Activated CD4-positive, alpha-beta T cell treated with anti-CD3 and anti-CD28 coated beads for 1 hour (primary cell): Measurements from ENCODE around the gene PTH1R.
A peak's percentile ranks its signal among the peaks of the same experiment; 100 is the strongest.

Experiments
- DNase-seq: peaks from one replicate; pipeline ENCODE4 v3.0.0-alpha.2; 2020

The PTH1R gene

GRCh38 chr3:46934072-46934471, 56.6 kb downstream of the PTH1R start:
- DNase-seq: no peak

GRCh38 chr3:46934498-46935167, 57.1 kb downstream of the PTH1R start:
- no peak for DNase-seq

- DNase-seq: no peak
Observed at GRCh38 chr3:46935168-46935858, 57.8 kb downstream of the PTH1R start.

DNA sequence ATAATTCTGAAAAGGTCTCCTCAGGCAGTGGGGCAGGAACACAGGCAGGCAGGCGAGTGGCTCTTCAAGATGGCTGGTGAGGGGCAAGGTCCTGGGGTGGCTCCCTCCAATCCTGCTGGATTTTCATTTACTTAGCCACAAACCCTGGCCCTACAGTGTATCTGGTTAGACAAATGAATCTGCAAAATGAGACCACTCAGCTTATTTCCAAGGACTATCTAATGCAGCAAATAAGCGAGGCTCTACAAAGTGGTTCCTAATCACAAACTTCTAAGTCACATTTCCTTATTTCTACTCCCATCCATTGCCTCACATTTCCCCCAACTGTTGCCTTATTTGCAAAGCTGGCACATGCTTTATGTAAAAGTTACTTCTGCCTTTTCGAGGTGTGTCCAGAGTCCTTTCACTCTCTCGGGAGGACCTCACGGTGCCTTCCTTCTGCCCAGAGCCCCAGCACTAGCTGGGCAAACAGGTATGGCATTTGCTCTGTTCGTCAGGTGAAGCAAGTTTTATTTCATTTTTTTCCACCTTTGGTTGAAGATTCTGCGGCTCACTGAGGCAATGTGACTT, 58.6 kb downstream of the PTH1R start:
- DNase-seq: no peak

- no peak for DNase-seq
Observed at GRCh38 chr3:46936733-46937250, 59.3 kb downstream of the PTH1R start.

- no peak for DNase-seq
Observed at GRCh38 chr3:46938118-46938517, 60.6 kb downstream of the PTH1R start.

- no peak for DNase-seq
Observed at GRCh38 chr3:46939578-46940445, 62.3 kb downstream of the PTH1R start.

DNA sequence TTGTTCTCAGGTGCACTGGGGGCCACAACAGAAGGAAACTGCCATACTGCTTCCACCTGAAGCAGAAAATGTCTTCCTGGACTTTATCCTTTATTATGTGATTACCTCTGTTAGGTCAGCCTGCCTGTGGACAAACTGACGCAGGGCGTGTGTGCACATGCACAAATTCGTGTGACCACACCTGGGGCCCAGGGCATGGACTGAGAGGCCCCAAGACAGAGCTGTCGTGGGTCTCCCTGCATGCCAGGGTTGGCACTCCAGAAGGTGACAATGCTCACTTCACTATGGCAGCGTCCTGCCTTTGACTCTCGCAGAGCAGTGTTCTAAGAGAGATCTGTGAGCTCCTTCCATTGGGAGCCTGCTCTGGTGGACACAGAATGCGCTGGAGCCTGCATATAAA, 64.6 kb downstream of the PTH1R start:
- no peak for DNase-seq

GRCh38 chr3:46942481-46943236, 65.1 kb downstream of the PTH1R start:
- DNase-seq: no peak

DNA sequence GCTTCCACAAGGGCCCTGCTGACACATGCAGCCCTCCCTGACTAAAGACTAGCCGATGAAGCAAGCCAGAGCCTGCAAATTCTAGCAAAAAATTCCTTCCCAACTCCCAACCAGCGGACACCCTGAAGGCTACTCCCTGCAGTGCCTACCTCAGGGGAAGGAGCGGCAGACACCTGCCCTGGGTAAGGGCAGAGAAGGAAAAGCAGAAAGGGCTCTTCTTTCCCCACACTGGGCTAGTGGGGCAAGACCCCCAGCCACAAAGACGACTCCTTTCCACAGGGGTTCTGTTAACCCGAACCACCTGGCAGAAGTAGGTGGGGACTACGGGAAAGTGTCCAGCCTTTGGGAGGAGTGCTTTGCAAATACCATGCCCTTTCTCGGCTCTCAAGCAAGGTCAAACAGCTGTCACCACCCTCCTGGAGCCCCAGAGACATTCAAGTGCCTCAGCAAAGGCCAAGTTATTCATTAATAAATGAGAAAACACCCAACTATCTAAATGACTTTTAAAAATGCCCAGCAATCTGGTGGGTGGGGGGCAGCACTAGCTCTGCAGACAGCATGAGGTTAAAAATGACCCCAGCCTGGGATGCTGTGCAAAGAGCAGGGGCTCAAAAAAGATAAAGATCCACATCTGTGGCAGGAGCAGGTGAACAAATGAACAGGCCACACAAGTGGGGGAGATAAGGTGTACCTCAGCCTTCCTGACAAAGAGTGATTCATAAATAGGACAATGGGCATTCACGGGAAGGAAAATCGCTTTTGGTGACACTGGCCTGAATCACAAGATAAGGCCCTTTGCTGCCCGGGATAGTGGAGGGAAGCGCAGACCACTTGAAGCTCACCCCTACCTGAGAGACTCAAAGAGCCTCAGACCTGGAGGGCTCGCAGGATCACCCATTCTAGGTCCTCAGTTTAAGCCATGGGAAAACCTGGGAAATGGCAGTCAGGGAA, 66.0 kb downstream of the PTH1R start:
- DNase-seq: no peak

DNA sequence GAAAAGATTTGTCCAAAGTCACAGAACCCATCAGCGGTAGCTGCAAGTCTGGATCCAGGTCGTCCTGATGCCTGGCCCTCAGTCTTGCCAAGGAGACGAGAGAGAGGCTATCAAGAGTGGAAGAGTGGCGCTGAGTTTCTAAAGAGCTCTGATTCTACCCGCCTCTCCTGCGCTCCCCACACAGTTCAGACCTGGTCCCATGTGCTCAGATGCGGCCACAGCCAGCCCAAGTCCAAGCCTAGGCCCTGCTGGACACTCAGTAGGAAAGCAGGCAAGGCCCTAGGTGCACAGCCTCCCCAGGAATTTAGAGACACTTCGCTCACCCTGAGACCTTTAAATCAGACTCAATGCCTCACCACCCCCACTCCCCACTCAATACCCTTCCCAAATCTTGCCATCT, 66.7 kb downstream of the PTH1R start:
- no peak for DNase-seq

DNA sequence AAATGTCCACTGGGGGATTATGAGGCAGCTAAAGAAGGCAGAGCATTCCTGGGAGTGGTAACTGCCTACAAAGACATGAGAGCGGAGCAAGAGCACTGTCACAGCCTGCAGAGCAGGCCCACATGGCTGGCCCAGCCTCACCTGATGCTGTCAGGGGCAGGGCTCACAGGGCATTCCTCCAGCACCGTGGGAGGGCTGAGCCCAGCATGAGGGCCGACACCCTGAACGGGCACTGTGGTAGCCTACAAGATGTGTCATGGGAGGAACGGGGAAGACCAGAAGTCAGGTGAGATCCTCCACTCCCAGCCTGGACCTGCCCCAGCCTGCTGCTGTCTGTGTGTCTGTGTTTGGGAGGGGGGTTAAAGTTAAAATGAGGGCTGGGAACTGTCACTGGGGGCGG, 68.9 kb downstream of the PTH1R start:
- DNase-seq: no peak

DNA sequence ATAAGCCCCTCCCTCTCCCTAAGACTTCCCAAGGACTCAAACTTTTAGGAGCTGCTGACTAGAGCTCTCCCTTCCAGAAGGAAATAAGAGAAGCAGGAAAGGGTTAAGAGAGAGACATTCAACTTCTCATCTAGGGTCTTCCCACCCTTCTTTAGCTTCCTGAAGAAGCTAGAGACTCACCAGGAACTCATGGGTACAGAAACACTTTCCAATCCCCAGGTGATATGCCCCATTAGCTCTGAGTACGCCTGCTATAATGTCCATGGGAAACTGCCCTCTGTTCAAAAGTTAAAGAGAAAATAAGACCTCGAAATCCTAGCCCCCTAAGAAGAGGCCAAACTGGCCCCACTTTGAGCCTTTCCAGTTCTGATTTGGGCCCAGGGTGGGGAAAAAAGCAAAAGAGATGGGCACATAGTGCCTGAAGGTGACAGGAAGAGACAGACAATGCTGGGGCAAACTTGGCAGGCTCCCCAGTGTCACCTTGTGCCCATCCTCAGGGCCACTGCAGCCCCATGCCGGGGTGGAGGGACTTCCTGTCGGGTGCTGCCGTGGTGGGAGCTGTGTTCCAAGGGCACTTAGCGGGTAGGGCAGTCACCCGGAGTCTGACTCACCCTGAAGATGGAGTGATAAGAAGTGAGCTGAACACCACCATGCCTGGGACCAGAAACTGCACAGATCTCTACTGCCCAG, 69.5 kb downstream of the PTH1R start:
- DNase-seq: peak; percentile 50

- no peak for DNase-seq
Observed at GRCh38 chr3:46947546-46947901, 70.0 kb downstream of the PTH1R start.

- DNase-seq: peak; percentile 48
Observed at GRCh38 chr3:46947981-46948791, 70.7 kb downstream of the PTH1R start.

DNA sequence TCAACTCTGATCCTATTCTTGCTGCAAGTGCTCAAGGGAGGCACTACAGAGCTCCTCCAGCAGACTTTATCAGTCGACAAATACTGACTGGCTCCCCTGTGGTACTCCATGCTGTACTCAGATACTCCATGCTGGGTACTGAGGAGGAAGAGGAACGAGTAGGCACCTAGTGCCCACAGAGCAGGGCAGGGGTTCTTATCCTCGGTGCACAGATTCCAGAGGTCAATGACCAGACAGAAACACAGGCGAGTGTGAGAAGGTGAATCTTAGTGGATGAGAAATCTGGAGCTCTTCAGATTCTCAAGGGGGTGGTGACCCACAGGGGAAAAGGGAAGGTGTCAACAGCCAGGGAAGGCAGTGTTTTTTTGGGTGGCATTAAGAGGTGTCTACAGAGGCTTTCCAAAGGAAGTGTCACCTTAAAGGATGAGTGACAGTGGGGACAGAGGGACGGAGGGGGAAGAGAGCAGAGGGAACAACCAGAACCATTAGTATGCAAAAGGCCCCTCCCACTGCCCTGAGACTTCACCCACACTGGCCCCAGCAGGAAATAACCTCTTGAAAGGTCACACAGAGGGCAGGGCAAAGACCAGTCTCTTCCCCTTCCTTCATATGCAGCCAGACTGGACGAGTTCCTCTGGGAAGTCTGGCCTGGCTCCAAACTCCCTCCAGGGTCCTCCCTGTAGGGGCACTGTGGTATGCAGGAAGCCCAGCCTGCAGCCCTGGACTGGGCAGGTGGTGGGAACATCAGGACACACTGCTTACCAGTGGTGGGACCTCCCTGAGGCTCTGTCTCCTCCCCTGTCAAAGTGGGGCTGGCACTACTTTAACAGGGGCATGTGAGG, 71.5 kb downstream of the PTH1R start:
- DNase-seq: no peak

DNA sequence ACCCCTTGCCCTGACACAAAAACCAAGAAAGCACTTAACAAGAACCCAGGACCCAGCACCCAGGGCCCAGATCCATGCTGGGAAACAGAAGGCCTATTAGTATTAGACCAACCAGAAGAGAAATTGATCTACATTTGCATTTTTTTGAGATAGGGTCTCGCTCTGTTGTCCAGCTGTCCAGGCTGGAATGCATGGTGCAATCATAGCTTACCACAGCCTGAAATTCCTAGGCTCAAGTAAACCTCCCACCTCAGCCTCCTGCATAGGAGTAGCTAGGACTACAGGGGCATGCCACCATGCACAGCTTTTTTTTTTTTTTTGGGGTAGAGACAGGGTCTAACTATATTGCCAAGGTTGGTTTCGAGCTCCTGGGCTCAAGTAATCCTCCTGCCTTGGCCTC, 72.7 kb downstream of the PTH1R start:
- DNase-seq: no peak

- DNase-seq: no peak
Observed at GRCh38 chr3:46950650-46951241, 73.2 kb downstream of the PTH1R start.
